Epithelial cell of proximal tubule (primary cell): ENCODE measurements around the gene GGPS1. TPM values are rescaled to one million over a fixed set of nuclear protein-coding genes. Genes with fewer than 3 reads are reported as not detected.

Source experiments
- DNase-seq: peaks from one replicate; pipeline ENCODE4 v3.0.0-alpha.2; 2011; ENCODE audit warnings: low read depth
- H3K4me3 ChIP-seq: 2 replicates; pipeline ENCODE4 v1.5.1; 2011; ENCODE audit warnings: low read depth, mild to moderate bottlenecking, low read length
- total RNA-seq: library from RNA; depleted of rRNA; stranded (reverse); fragments of >200 nt; gene quantifications from 2 replicates; pipeline ENCODE4 v1.2.3, GENCODE V29; 2015
- TF ChIP-seq, protein P1 (sequence below): conservative IDR thresholded peaks from 2 replicates; pipeline ENCODE4 v1.5.1; 2012; ENCODE audit warnings: low read depth, mild to moderate bottlenecking, low read length

Gene GGPS1
- total RNA-seq, 1 donor from 2014 or later, result 26.3 TPM

DNA sequence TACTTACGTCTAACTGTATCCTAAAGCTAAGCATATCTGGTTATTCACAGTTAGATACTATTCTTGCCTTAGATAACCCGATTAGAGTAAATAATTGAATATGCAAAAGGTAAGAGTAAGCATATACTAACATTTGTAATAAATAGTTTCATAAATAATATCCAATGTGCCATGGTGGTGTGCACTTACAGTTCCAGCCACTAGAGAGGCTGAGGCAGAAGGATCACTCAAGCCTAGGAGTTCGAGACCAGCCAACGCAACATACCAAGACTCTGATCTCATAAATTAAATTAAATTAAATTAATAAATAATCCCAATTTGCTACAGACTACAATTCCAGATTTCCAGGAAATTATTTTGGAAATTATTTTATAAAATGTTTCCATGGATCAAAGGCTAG, 12.6 kb upstream of the GGPS1 start:
- no peak overlapping the region for H3K4me3 ChIP-seq
- TF ChIP-seq, protein P1, sequence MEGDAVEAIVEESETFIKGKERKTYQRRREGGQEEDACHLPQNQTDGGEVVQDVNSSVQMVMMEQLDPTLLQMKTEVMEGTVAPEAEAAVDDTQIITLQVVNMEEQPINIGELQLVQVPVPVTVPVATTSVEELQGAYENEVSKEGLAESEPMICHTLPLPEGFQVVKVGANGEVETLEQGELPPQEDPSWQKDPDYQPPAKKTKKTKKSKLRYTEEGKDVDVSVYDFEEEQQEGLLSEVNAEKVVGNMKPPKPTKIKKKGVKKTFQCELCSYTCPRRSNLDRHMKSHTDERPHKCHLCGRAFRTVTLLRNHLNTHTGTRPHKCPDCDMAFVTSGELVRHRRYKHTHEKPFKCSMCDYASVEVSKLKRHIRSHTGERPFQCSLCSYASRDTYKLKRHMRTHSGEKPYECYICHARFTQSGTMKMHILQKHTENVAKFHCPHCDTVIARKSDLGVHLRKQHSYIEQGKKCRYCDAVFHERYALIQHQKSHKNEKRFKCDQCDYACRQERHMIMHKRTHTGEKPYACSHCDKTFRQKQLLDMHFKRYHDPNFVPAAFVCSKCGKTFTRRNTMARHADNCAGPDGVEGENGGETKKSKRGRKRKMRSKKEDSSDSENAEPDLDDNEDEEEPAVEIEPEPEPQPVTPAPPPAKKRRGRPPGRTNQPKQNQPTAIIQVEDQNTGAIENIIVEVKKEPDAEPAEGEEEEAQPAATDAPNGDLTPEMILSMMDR, result no peak
- no peak for DNase-seq

- TF ChIP-seq, protein P1, result no peak
- no peak for DNase-seq
- H3K4me3 ChIP-seq, result no peak overlapping the region
Observed at GRCh38 chr1:235317168-235317567, 11.2 kb upstream of the GGPS1 start.

GRCh38 chr1:235319255-235319654, 9.1 kb upstream of the GGPS1 start:
- TF ChIP-seq, protein P1, result no peak
- no peak overlapping the region for H3K4me3 ChIP-seq
- DNase-seq, result no peak

DNA sequence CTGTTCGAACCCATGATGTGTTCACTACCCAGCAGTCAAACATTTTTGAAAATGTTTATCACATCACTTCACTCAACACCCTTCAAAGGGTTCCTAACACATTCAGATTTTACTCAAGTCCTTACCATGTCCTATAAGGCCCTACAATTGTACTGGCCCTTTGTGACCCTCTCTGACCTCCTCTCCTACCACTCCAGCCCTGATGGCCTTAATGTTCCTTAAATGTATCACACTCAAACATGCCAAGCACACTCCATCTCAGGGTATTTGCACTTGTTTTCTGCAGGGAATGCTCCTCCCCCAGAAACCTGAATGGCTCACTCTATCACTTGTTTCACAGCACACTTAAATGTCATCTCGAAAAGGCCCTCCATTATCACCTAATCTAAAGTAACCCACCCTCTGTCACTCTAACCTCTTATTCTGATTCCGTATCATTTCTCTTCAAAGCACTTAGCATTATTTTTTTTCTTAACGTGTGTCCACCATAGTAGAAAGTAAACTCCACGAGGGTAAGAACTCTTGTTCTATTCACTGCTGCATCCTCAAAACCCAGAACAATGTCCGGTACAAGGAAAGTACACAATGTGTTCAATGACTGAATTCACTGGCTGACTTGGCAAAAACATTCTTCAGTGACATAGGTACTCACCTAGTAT, 7.7 kb upstream of the GGPS1 start:
- no peak for DNase-seq
- TF ChIP-seq, protein P1, result no peak
- H3K4me3 ChIP-seq, result no peak overlapping the region

- no peak overlapping the region for H3K4me3 ChIP-seq
- no peak for DNase-seq
- TF ChIP-seq, protein P1, result no peak
Observed at GRCh38 chr1:235324296-235324695, 4.1 kb upstream of the GGPS1 start.

- peak overlapping the region; percentile 92 for H3K4me3 ChIP-seq
- TF ChIP-seq, protein P1, result no peak
- DNase-seq, result no peak
Observed at GRCh38 chr1:235325139-235325538, 3.2 kb upstream of the GGPS1 start.

GRCh38 chr1:235325854-235326253, 2.5 kb upstream of the GGPS1 start:
- DNase-seq, result no peak
- TF ChIP-seq, protein P1, result no peak
- H3K4me3 ChIP-seq, result peak overlapping the region; percentile 92
